H54 (cell line): ENCODE data around the gene RAI14.

Experiments
- DNase-seq: peaks from one replicate; pipeline ENCODE4 v3.0.0; 2011; ENCODE audit warnings: low spot score, mixed read lengths; ENCODE audit not compliant: insufficient read length
- FAIRE-seq: peaks from 3 replicates; lab custom pipeline; 2011; peaks lifted over from hg19 to GRCh38; lab: Jason Lieb, UNC
- POLR2A ChIP-seq: IDR thresholded peaks from 2 replicates; pipeline ENCODE4 v1.6.1; 2011; ENCODE audit warnings: low read depth, mild to moderate bottlenecking, low read length

The RAI14 gene

GRCh38 chr5:34838785-34839714 is 182.9 kb downstream of the RAI14 start, which contains the start of gene TTC23L:
Gene TTC23L, plus strand, starts transcription at chr5:34839164. Its CDS starts 1,508 bp downstream, at chr5:34840672.
- FAIRE-seq = peak; percentile 43
- peak; percentile 85 for DNase-seq
- peak; percentile 62 for TF ChIP-seq POLR2A

DNA sequence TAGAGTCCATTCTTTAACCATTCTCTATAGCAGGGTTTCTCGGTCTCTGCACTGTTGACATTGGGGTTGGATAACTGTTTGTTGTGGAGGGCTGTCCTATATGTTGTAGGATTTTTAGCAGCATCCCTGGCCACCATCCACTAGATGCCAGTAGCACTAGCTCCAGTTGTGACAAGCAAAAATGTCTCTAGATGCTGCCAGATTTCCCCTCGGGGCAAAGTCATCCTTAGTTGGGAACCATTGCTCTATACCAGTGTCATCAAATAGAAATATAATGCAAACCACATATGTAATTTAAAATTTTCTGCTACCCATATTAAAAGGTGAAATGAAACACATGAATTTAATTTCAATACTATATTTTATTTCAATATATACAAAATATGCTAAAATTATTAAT is 185.7 kb downstream of the RAI14 start:
- no peak for DNase-seq
- no peak for FAIRE-seq
- no peak for TF ChIP-seq POLR2A

DNA sequence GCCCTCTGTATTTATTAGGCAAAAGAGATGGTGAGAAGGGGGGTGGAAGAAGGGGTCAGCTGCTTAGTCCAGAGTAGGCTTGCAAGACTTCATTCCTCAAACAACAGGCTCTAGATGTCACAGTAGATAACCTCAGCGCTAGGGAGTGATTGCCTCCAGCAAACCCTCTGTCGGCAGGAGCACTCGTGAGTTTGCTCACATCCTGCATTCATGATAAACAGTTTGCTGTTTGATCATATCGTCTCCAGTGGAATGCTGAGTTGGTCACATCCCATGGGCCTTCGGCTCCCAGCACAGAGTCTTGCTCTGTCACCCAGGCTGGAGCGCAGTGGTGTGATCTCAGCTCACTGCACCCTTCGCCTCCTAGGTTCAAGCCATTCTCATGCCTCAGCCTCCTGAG is 186.4 kb downstream of the RAI14 start:
- no peak for FAIRE-seq
- no peak for DNase-seq
- no peak for TF ChIP-seq POLR2A

- FAIRE-seq = no peak
- no peak for TF ChIP-seq POLR2A
- no peak for DNase-seq
Observed at GRCh38 chr5:34843497-34843896, 187.4 kb downstream of the RAI14 start.

DNA sequence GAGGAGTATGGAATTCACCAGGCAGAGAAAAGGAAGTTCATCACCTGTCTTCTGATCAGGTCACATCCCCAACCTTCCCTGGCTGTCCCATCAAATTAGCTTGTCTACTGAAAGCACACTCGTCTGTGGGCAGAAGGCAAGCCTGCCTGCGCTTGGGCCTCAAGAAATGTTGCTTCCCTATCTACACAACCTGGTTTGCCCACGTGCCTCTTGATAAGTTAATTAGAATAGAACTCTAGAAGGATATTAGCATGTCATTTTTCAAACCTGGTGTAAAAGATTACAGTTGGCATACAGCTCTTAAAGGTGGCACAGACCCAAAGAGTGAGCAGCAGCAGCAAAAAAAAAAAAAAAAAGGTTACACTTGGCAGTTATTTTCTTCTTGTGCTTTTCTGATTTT is 188.0 kb downstream of the RAI14 start:
- FAIRE-seq = no peak
- no peak for DNase-seq
- TF ChIP-seq POLR2A = no peak

DNA sequence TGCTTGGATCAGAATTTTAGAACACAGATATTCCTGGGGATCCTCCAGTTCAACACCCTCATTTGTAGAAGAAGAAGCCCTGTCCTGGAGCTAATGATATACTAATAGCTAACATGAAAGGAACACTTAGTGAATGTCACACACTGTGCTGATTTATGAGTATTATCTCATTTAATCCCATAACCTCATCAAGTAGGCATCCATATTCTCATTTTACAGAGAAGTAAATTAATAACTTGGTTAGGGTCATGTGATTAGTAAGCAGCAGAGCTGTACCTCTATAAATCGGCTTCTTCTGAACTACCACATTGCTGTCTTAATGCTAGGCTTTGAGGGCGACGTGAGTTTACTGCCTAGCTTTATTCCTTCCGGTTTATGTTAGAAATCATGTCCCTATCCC is 188.9 kb downstream of the RAI14 start:
- FAIRE-seq = no peak
- no peak for TF ChIP-seq POLR2A
- DNase-seq = no peak

DNA sequence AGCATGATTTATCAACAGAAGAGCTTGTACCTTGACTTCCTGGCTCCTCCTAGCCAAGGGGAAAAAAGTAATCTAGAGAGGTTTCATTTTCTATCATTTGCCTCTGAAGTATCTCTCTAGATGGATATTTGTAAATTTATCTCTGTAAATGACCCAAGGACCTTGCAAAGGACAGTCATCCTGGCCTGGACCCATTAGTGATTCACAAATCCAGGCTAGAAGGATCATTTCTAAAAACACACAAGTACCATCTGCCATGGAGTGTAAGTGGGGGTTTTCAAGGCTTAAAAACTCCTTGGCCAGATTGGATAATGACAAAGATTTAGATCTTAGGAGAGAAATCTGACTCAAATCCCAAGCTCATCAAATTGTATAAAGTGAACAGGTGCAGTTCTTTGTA is 190.9 kb downstream of the RAI14 start:
- TF ChIP-seq POLR2A = no peak
- FAIRE-seq (no peak), DNase-seq (no peak)

GRCh38 chr5:34847552-34847951 is 191.4 kb downstream of the RAI14 start:
- no peak for FAIRE-seq
- no peak for TF ChIP-seq POLR2A

GRCh38 chr5:34848230-34848629 is 192.1 kb downstream of the RAI14 start:
- FAIRE-seq (no peak), DNase-seq (no peak)
- TF ChIP-seq POLR2A = no peak

More at GRCh38 chr5:34847552-34847951, 191.4 kb downstream of the RAI14 start:
- DNase-seq = no peak

- no peak for DNase-seq
- FAIRE-seq = no peak
- no peak for TF ChIP-seq POLR2A
Observed at GRCh38 chr5:34849253-34849652, 193.1 kb downstream of the RAI14 start.

DNA sequence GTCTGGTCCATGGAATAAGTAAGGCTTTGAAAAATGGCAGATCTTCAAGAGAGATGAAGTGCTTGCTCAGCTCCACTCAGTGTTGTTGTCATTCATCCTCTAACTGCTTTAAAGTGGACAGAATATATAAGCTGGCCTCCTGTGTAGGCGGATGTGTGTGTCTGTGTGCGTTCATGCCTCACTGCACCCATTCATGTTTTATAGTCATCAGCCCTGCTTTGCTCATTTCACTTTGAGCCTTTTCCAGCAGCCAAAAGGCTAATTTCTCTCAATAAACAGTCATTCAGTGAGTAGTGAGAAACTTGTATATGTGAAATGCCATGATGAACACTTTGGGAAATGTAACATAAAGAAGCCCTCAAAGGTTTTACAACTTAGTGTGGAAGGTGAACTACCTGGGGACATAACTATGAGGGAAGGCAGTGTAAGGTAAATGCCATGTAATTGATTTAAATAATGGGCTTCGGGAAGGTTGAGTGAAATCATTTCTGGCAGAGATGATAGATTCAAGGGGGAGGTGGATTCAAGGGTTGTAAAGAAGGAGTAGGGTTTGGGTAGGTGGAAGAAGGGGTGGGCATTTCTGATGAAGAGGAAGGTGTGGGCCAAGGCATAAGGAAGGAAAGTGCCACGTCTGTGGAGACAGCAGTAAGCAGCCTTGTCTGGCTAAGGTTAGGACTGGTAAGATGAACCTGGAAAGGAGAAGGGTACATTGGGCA is 198.5 kb downstream of the RAI14 start:
- TF ChIP-seq POLR2A = no peak
- DNase-seq = no peak
- FAIRE-seq = no peak

- FAIRE-seq = no peak
- no peak for TF ChIP-seq POLR2A
- DNase-seq = no peak
Observed at GRCh38 chr5:34857161-34857560, 201.0 kb downstream of the RAI14 start.

GRCh38 chr5:34857894-34858293 is 201.8 kb downstream of the RAI14 start:
- TF ChIP-seq POLR2A = no peak
- DNase-seq (no peak), FAIRE-seq (no peak)

DNA sequence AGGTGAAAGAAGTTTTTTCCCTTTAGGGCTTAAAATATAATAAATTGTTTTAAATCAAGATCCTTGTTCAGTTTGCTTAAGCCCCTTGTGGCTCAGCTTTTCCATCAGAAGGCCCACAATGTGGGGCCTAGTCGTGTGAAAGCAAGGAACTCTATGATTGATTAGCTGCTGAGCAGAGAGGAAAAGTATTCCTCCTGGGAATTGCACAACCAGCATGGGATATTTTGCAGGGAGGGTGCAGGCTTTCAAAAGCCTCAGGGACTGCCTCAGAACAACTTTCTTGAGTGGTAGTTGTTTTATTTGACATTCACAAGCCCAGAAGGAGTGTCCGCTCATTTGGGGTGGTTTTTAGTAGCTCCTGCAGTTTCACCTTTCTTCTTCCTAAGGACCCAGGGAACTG is 202.7 kb downstream of the RAI14 start:
- no peak for FAIRE-seq

More for the DNA sequence above, 202.7 kb downstream of the RAI14 start:
- no peak for DNase-seq
- TF ChIP-seq POLR2A = no peak
